Left lung (tissue), 10 donors: ENCODE results near the gene CCM2L. TPM values are rescaled to one million over a fixed set of nuclear protein-coding genes. Genes with fewer than 3 reads are reported as not detected.

Experiments
- ATAC-seq: fragments of 200-7000 bp; cut with Tn5 transposase; one replicate; pipeline ENCODE4 v1.9.1; 2020; ENCODE audit warnings: moderate library complexity
- DNase-seq, 4 donors: peaks; one replicate each; pipeline ENCODE4 v3.0.0-alpha.2; 2013 to 2020
- H3K27ac ChIP-seq, 2 donors: fragments of 200-600 bp; sonication (generic) in 1 of 2; one replicate each; pipeline versions ENCODE4 v1.5.0 to v1.8.0; 2020 to 2021
- H3K27me3 ChIP-seq, 2 donors: fragments of 200-600 bp; sonication (generic) in 1 of 2; one replicate each; pipeline versions ENCODE4 v1.5.0 to v1.8.0; 2020 to 2021
- H3K36me3 ChIP-seq, 2 donors: fragments of 200-600 bp; sonication (generic) in 1 of 2; one replicate each; pipeline versions ENCODE4 v1.5.0 to v1.8.0; 2020 to 2021
- H3K4me1 ChIP-seq, 2 donors: fragments of 200-600 bp; one replicate each; pipeline ENCODE4 v1.8.0; 2021
- H3K4me3 ChIP-seq, 2 donors: fragments of 200-600 bp; sonication (generic) in 1 of 2; one replicate each; pipeline versions ENCODE4 v1.5.0 to v1.8.0; 2020 to 2021; ENCODE audit warnings: mild to moderate bottlenecking in 1 of 2
- H3K9me3 ChIP-seq, 2 donors: fragments of 200-600 bp; sonication (generic) in 1 of 2; one replicate each; pipeline versions ENCODE4 v1.5.0 to v1.8.0; 2020 to 2021
- intact Hi-C, 2 donors: fragments of 100-400 bp; cut with DNase I; formaldehyde crosslinking; loops; one replicate each; pipeline versions ENCODE4 v1.11.2 to v1.14.2; 2022
- polyA plus RNA-seq, 6 donors: library from polyadenylated mRNA; unstranded; fragments of 120-200 nt; gene quantifications; one replicate each; pipeline ENCODE4 v1.2.1, GENCODE V29; 2013; ENCODE audit not compliant: insufficient read length in 6 of 6
- total RNA-seq, 2 donors: library from RNA; stranded (reverse); fragmentation: NEBNext Ultra II Directional; extraction: Animal tissue kit (Norgen Biotek cat#: 25700); gene quantifications; one replicate each; pipeline ENCODE4 v1.2.1, GENCODE V29; 2021
- TF ChIP-seq, protein P1 (sequence below), 2 donors: fragments of 200-600 bp; sonication (generic) in 1 of 2; IDR thresholded peaks; one replicate each; pipeline versions ENCODE4 v1.5.0 to v1.8.0; 2021; ENCODE audit warnings: antibody characterized with exemption in 2 of 2
- donor health status: DM: no; HTN: yes; CAD: no.
- donor health status: DM: no; HTN: no; CAD: no.

The CCM2L gene
- total and polyA plus RNA-seq, 8 donors, result 6.8 to 16.5 (median 13.1) TPM

DNA sequence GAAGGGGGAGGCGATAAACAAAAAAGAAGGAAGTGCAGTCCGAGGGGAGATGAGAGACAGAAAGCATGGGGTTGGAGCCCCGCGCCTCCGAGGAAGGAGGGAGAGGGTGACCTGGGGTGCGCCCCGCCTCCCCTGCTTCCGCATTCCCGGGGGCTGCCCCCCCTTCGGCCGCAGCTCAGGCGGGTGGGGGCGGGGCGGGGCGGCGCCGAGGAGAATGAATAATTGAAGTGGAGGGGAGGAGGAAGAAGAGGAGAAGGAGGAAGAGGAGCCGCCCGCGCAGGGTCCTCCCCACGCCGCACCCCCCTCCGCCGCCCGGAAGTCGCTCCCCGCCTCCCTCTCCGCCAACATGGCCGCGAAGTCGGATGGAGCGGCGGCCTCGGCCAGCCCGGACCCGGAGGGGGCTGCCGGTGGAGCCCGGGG is 42.4 kb upstream of the CCM2L start, which contains the start of gene XKR7:
Gene XKR7 (plus strand): TSS at position 322 of the 420 bp plus-strand sequence. CDS start 25 bp downstream, at position 347.
- TF ChIP-seq, protein P1, sequence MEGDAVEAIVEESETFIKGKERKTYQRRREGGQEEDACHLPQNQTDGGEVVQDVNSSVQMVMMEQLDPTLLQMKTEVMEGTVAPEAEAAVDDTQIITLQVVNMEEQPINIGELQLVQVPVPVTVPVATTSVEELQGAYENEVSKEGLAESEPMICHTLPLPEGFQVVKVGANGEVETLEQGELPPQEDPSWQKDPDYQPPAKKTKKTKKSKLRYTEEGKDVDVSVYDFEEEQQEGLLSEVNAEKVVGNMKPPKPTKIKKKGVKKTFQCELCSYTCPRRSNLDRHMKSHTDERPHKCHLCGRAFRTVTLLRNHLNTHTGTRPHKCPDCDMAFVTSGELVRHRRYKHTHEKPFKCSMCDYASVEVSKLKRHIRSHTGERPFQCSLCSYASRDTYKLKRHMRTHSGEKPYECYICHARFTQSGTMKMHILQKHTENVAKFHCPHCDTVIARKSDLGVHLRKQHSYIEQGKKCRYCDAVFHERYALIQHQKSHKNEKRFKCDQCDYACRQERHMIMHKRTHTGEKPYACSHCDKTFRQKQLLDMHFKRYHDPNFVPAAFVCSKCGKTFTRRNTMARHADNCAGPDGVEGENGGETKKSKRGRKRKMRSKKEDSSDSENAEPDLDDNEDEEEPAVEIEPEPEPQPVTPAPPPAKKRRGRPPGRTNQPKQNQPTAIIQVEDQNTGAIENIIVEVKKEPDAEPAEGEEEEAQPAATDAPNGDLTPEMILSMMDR (IDR thresholded peaks at IDR 0.05), result no peak
- Histone ChIP-seq H3K27me3 (peaks cover 12 to 79% of the 10 kb centered on the region in 2 donors), H3K4me3 (peak within 1 kb of the TSS in 1 of 2 donors; percentile 42), H3K27ac (no peak within 1 kb of the TSS), H3K36me3 (no peaks in the 10 kb centered on the region), H3K4me1 (peaks cover 0 to 6% of the 10 kb centered on the region in 2 donors), H3K9me3 (no peaks in the 10 kb centered on the region)
- intact Hi-C loops, result no loop called here
- ATAC-seq (no peak), DNase-seq (peak in 1 of 4 donors; percentile 81)

DNA sequence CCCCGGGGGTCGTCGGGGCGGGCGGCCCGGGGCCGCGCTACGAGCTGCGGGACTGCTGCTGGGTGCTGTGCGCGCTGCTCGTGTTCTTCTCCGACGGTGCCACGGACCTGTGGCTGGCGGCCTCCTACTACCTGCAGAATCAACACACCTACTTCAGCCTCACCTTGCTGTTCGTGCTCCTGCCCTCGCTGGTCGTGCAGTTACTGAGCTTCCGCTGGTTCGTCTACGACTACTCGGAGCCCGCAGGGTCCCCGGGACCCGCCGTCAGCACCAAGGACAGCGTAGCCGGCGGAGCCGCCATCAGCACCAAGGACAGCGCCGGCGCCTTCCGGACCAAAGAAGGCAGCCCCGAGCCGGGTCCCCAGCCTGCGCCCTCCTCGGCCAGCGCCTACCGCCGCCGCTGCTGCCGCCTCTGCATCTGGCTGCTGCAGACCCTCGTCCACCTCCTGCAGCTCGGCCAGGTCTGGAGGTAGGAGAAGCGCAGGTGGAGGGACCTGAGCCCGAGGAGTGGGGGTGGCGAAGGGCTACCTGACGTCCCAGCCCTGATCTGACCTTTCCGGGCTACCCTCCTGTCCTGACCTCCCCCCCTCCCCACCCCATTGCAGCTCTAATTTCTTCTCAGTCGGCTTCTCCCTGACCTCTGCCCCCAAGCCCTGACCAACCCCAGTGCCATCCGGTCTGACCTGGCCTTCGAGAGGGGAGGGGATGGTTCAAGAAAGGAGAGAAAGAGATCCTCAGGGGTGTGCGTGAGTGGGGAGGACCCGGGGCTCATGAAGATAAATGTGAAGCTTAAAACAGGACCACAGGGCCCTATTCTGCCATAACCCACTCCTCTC is 41.7 kb upstream of the CCM2L start:
- peak; percentile 98 for ATAC-seq
- no peaks in the 10 kb centered on the region for H3K9me3 ChIP-seq
- H3K36me3 ChIP-seq, result no peaks in the 10 kb centered on the region
- peaks cover 0 to 6% of the 10 kb centered on the region in 2 donors for H3K4me1 ChIP-seq
- TF ChIP-seq, protein P1 (IDR thresholded peaks at IDR 0.05), result no peak
- peak overlapping the region in 1 of 2 donors; percentile 42 for H3K4me3 ChIP-seq
- intact Hi-C loops, result no loop called here
- H3K27ac ChIP-seq, result no peak overlapping the region
- peak; percentile 67 to 92 (median 84) for DNase-seq
- peaks cover 12 to 75% of the 10 kb centered on the region in 2 donors for H3K27me3 ChIP-seq

DNA sequence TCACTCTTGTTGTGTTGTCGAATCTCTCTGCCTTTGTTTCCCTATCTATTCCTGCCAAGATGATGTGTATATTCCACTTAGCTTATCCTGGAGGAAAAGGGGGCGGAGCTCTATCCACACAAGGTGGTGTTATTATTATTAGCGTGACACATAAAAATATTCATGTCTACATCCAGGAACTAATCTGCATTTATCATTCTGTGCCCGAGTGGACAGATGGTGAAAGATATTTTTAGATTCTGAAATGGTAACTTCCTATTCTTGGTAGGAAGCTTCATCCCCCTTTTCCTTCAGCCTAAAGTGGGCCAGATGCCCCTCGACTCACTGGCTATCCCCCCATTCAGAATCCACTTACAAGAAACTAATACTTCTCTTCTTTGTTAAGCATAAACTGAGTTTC is 40.2 kb upstream of the CCM2L start:
- Histone ChIP-seq H3K4me3 (no peak overlapping the region), H3K27me3 (peaks cover 12 to 66% of the 10 kb centered on the region in 2 donors), H3K9me3 (no peaks in the 10 kb centered on the region), H3K27ac (no peak overlapping the region), H3K36me3 (no peaks in the 10 kb centered on the region), H3K4me1 (peaks cover 0 to 6% of the 10 kb centered on the region in 2 donors)
- intact Hi-C loops, result no loop called here
- ATAC-seq (no peak), DNase-seq (no peak)
- TF ChIP-seq, protein P1 (IDR thresholded peaks at IDR 0.05), result no peak

DNA sequence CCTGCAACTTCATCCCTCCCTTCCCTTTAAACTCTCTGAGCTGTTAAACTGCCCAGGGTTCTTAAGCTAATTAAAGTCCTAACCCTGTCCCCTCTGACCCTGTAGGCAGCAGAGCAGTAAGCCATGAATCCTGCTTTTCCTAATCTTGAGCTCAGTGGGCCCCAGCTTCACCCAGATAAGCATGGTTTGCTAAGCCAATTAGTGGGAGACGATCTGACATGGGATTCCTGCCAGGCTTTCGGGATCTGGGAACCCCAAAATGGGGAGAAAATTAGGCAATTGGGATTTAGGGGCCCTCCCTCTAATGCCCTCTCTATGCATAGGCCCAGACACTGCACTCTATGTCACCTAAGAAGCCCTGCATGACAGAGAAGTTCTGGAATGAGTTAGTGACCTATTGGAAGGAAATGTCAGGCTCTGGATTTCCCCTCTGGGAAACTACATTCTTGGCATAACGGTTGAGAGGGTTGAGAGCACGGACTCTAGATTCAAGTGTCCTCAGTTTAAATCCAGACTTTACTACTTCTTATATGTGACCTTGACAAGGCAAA is 37.7 kb upstream of the CCM2L start:
- H3K27ac ChIP-seq, result no peak overlapping the region
- peaks cover 0 to 6% of the 10 kb centered on the region in 2 donors for H3K4me1 ChIP-seq
- H3K9me3 ChIP-seq, result no peaks in the 10 kb centered on the region
- intact Hi-C loops, result no loop called here
- peaks cover 3 to 43% of the 10 kb centered on the region in 2 donors for H3K27me3 ChIP-seq
- H3K4me3 ChIP-seq, result no peak overlapping the region
- ATAC-seq, result peak; percentile 19
- no peaks in the 10 kb centered on the region for H3K36me3 ChIP-seq
- TF ChIP-seq, protein P1 (IDR thresholded peaks at IDR 0.05), result no peak
- no peak for DNase-seq

- Histone ChIP-seq H3K27me3 (peaks cover 0 to 27% of the 10 kb centered on the region in 2 donors), H3K27ac (no peak overlapping the region), H3K9me3 (no peaks in the 10 kb centered on the region), H3K4me1 (no peaks in the 10 kb centered on the region), H3K36me3 (no peaks in the 10 kb centered on the region), H3K4me3 (no peak overlapping the region)
- ATAC-seq (no peak), DNase-seq (no peak)
- TF ChIP-seq, protein P1 (IDR thresholded peaks at IDR 0.05), result no peak
- intact Hi-C loops, result no loop called here
These were observed 35.9 kb upstream of the CCM2L start for GRCh38 chr20:31974296-31974695.
